ENCODE data around the gene GTPBP6.

DNA sequence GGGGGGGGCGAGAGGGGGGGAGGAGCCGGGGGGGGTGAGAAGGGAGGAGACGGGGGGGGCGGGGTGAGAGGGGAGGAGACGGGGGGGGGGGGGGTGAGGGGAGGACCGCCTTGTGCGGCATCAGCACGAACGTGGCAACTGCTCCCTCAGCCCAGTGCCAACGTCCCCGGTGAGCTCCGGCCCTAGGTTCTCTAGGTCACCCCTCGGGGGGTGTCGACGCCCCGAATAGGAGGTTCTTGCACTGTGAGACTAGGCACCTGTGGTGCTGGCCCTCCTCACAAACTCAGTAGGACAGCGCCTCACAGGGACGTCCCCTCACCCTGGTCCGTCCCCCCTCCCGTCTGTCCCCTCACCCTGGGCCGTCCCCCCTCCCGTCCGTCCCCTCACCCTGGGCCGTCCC, 21.5 kb upstream of the GTPBP6 start:
- no peak for TF ChIP-seq RAD21 (IDR thresholded peaks at IDR 0.05; ENCODE audit: low read length)
- TF ChIP-seq, protein P1, sequence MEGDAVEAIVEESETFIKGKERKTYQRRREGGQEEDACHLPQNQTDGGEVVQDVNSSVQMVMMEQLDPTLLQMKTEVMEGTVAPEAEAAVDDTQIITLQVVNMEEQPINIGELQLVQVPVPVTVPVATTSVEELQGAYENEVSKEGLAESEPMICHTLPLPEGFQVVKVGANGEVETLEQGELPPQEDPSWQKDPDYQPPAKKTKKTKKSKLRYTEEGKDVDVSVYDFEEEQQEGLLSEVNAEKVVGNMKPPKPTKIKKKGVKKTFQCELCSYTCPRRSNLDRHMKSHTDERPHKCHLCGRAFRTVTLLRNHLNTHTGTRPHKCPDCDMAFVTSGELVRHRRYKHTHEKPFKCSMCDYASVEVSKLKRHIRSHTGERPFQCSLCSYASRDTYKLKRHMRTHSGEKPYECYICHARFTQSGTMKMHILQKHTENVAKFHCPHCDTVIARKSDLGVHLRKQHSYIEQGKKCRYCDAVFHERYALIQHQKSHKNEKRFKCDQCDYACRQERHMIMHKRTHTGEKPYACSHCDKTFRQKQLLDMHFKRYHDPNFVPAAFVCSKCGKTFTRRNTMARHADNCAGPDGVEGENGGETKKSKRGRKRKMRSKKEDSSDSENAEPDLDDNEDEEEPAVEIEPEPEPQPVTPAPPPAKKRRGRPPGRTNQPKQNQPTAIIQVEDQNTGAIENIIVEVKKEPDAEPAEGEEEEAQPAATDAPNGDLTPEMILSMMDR (IDR thresholded peaks at IDR 0.05), result no peak
- TF ChIP-seq POLR2AphosphoS5 (IDR thresholded peaks at IDR 0.05; ENCODE audit: low read depth, low read length), result no peak
- no peak for TF ChIP-seq FOXM1 (IDR thresholded peaks at IDR 0.05; ENCODE audit: low read depth)
- TF ChIP-seq, protein P2, sequence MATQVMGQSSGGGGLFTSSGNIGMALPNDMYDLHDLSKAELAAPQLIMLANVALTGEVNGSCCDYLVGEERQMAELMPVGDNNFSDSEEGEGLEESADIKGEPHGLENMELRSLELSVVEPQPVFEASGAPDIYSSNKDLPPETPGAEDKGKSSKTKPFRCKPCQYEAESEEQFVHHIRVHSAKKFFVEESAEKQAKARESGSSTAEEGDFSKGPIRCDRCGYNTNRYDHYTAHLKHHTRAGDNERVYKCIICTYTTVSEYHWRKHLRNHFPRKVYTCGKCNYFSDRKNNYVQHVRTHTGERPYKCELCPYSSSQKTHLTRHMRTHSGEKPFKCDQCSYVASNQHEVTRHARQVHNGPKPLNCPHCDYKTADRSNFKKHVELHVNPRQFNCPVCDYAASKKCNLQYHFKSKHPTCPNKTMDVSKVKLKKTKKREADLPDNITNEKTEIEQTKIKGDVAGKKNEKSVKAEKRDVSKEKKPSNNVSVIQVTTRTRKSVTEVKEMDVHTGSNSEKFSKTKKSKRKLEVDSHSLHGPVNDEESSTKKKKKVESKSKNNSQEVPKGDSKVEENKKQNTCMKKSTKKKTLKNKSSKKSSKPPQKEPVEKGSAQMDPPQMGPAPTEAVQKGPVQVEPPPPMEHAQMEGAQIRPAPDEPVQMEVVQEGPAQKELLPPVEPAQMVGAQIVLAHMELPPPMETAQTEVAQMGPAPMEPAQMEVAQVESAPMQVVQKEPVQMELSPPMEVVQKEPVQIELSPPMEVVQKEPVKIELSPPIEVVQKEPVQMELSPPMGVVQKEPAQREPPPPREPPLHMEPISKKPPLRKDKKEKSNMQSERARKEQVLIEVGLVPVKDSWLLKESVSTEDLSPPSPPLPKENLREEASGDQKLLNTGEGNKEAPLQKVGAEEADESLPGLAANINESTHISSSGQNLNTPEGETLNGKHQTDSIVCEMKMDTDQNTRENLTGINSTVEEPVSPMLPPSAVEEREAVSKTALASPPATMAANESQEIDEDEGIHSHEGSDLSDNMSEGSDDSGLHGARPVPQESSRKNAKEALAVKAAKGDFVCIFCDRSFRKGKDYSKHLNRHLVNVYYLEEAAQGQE (IDR thresholded peaks at IDR 0.05; ENCODE audit: low read depth, low read length), result no peak
- TF ChIP-seq, protein P3, sequence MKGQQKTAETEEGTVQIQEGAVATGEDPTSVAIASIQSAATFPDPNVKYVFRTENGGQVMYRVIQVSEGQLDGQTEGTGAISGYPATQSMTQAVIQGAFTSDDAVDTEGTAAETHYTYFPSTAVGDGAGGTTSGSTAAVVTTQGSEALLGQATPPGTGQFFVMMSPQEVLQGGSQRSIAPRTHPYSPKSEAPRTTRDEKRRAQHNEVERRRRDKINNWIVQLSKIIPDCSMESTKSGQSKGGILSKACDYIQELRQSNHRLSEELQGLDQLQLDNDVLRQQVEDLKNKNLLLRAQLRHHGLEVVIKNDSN (IDR thresholded peaks at IDR 0.05; ENCODE audit: borderline replicate concordance, low read depth), result no peak
- no peak for TF ChIP-seq MEF2A (IDR thresholded peaks at IDR 0.05; ENCODE audit: borderline replicate concordance, low read depth)
